ENCODE data around the gene USP36.

The USP36 gene

GRCh38 chr17:78839235-78839761, 1.3 kb downstream of the USP36 start:
- no peak for DNase-seq (ENCODE audit: low read depth in 2 of 2)

- DNase-seq (ENCODE audit: low read depth in 2 of 2): no peak
Observed at GRCh38 chr17:78838574-78839005, 2.0 kb downstream of the USP36 start.

GRCh38 chr17:78836420-78837021, 4.1 kb downstream of the USP36 start:
- no peak for DNase-seq (ENCODE audit: low read depth in 2 of 2)

- DNase-seq (ENCODE audit: low read depth in 2 of 2): no peak
Observed at GRCh38 chr17:78834571-78834970, 6.0 kb downstream of the USP36 start.

GRCh38 chr17:78832541-78832810, 8.1 kb downstream of the USP36 start:
- no peak for DNase-seq (ENCODE audit: low read depth in 2 of 2)

- no peak for DNase-seq (ENCODE audit: low read depth in 2 of 2)
Observed at GRCh38 chr17:78831688-78832540, 8.7 kb downstream of the USP36 start.

GRCh38 chr17:78829477-78829876, 11.1 kb downstream of the USP36 start:
- no peak for DNase-seq (ENCODE audit: low read depth in 2 of 2)

GRCh38 chr17:78828470-78829185, 12.0 kb downstream of the USP36 start:
- DNase-seq (ENCODE audit: low read depth in 2 of 2): no peak

- DNase-seq (ENCODE audit: low read depth in 2 of 2): no peak
Observed at GRCh38 chr17:78826836-78827509, 13.6 kb downstream of the USP36 start.

GRCh38 chr17:78826421-78826820, 14.2 kb downstream of the USP36 start:
- no peak for DNase-seq (ENCODE audit: low read depth in 2 of 2)

- no peak for DNase-seq (ENCODE audit: low read depth in 2 of 2)
Observed at GRCh38 chr17:78825696-78826095, 14.9 kb downstream of the USP36 start.

GRCh38 chr17:78824240-78824639, 16.4 kb downstream of the USP36 start:
- DNase-seq (ENCODE audit: low read depth in 2 of 2): no peak

GRCh38 chr17:78823282-78824046, 17.1 kb downstream of the USP36 start:
- no peak for DNase-seq (ENCODE audit: low read depth in 2 of 2)

- DNase-seq (ENCODE audit: low read depth in 2 of 2): peak; percentile 53 to 56
Observed at GRCh38 chr17:78822552-78822951, 18.1 kb downstream of the USP36 start.

- no peak for DNase-seq (ENCODE audit: low read depth in 2 of 2)
Observed at GRCh38 chr17:78821961-78822360, 18.7 kb downstream of the USP36 start.

GRCh38 chr17:78820841-78821240, 19.8 kb downstream of the USP36 start:
- no peak for DNase-seq (ENCODE audit: low read depth in 2 of 2)

- no peak for DNase-seq (ENCODE audit: low read depth in 2 of 2)
Observed at GRCh38 chr17:78819806-78820792, 20.5 kb downstream of the USP36 start.

- DNase-seq (ENCODE audit: low read depth in 2 of 2): no peak
Observed at GRCh38 chr17:78819402-78819801, 21.2 kb downstream of the USP36 start.

GRCh38 chr17:78818932-78819331, 21.7 kb downstream of the USP36 start:
- DNase-seq (ENCODE audit: low read depth in 2 of 2): no peak

Data from fibroblast of skin of left biceps (primary cell).